Loucy (cell line): ENCODE results near the gene TPX2.

Source experiments
- EZH2phosphoT487 ChIP-seq: fragments of 200-600 bp; IDR thresholded peaks from 2 replicates; pipeline ENCODE4 v1.6.1; 2018; ENCODE audit warnings: antibody characterized with exemption, mild to moderate bottlenecking, moderate library complexity, borderline replicate concordance
- TF ChIP-seq, protein P1 (sequence below): fragments of 200-600 bp; sonication (generic); conservative IDR thresholded peaks from 2 replicates; pipeline ENCODE4 v1.5.1; 2014; ENCODE audit warnings: mild to moderate bottlenecking, antibody characterized with exemption, low read length

DNA sequence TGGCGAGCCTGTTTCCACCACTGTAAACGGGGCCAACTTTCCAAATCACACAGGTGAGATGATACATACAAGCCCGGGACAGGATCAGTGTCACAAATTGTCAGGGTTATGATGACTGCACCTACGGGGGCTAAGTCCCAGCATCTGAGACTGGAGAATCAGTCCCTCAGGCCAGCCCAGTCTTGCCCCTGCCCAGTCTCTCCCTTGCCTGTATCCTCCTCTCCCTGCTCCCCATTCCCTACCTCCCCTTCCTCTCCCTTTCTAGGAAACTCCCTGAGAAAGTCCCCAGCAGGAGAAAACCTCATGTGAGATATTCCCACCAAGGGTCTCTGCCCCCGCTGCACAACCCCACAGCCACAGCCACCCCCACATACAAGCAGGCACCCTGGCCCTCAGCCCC lies 104.8 kb downstream of the TPX2 start:
- TF ChIP-seq, protein P1, sequence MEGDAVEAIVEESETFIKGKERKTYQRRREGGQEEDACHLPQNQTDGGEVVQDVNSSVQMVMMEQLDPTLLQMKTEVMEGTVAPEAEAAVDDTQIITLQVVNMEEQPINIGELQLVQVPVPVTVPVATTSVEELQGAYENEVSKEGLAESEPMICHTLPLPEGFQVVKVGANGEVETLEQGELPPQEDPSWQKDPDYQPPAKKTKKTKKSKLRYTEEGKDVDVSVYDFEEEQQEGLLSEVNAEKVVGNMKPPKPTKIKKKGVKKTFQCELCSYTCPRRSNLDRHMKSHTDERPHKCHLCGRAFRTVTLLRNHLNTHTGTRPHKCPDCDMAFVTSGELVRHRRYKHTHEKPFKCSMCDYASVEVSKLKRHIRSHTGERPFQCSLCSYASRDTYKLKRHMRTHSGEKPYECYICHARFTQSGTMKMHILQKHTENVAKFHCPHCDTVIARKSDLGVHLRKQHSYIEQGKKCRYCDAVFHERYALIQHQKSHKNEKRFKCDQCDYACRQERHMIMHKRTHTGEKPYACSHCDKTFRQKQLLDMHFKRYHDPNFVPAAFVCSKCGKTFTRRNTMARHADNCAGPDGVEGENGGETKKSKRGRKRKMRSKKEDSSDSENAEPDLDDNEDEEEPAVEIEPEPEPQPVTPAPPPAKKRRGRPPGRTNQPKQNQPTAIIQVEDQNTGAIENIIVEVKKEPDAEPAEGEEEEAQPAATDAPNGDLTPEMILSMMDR, result no peak
- TF ChIP-seq EZH2phosphoT487, result no peak
